A549 (cell line): ENCODE measurements around the gene MZT2A. TPM values are rescaled to one million over a fixed set of nuclear protein-coding genes. Genes with fewer than 3 reads are reported as not detected.
"Not testable (repeated sequence)": the region's sequence is repeated elsewhere in the genome, so short reads cannot be mapped to it uniquely, and the experiment has no call there.

Experiments
- ATAC-seq, 2 experiments: fragments of 200-7000 bp in 1 of 2; fragments of >200 bp in 1 of 2; cut with Nextera tagmentation in 1 of 2; cut with Tn5 transposase in 1 of 2; 3 replicates each; pipeline versions ENCODE4 v1.8.0 to v1.9.1; 2018 to 2020; ENCODE audit warnings: mild to moderate bottlenecking in 1 of 2, moderate library complexity in 1 of 2
- CTCF ChIA-PET: fragments of 300-600 bp; sonication (Branson Sonifier 250); formaldehyde crosslinking; extraction: SDS; loops from one replicate; lab custom pipeline; 2021; ENCODE audit warnings: antibody characterized with exemption, inconsistent platforms; lab: Yijun Ruan, JAX
- POLR2A ChIA-PET: fragments of 350-600 bp; formaldehyde crosslinking; extraction: SDS; loops from one replicate; lab custom pipeline; 2021; ENCODE audit warnings: antibody characterized with exemption, inconsistent platforms; lab: Yijun Ruan, JAX
- DNase-seq, 2 experiments: peaks; one replicate each; pipeline versions ENCODE4 v3.0.0 to v3.0.0-alpha.2; 2011 to 2016; ENCODE audit warnings: low read depth in 1 of 2, low spot score in 1 of 2
- FAIRE-seq: peaks from 2 replicates; lab custom pipeline; 2011; peaks lifted over from hg19 to GRCh38; lab: Jason Lieb, UNC
- H3K27ac ChIP-seq, 2 experiments: fragments of >200 bp; sonication (Bioruptor Twin); formaldehyde crosslinking; 3 replicates each; pipeline ENCODE4 v1.5.1; 2016 to 2017
- H3K4me1 ChIP-seq: fragments of >200 bp; sonication (Bioruptor Twin); formaldehyde crosslinking; 3 replicates; pipeline ENCODE4 v1.6.1; 2016
- H3K4me2 ChIP-seq: fragments of >200 bp; sonication (Bioruptor Twin); formaldehyde crosslinking; 3 replicates; pipeline ENCODE4 v1.6.1; 2016
- H3K4me3 ChIP-seq: fragments of >200 bp; sonication (Bioruptor Twin); formaldehyde crosslinking; 3 replicates; pipeline ENCODE4 v1.5.1; 2016
- H3K9me3 ChIP-seq: fragments of >200 bp; sonication (Bioruptor Twin); formaldehyde crosslinking; 3 replicates; pipeline ENCODE4 v1.6.1; 2016
- CBX2 ChIP-seq: fragments of 200-600 bp; sonication (generic); IDR thresholded peaks from 2 replicates; pipeline ENCODE4 v1.6.1; 2016; ENCODE audit warnings: low read depth, mild to moderate bottlenecking, borderline replicate concordance
- CBX8 ChIP-seq: fragments of 200-600 bp; sonication (generic); IDR thresholded peaks from 2 replicates; pipeline ENCODE4 v1.6.1; 2016
- FOSB ChIP-seq: fragments of 250-450 bp; sonication (Bioruptor Pico); IDR thresholded peaks from 2 replicates; pipeline ENCODE4 v1.5.0; 2020; ENCODE audit warnings: mild to moderate bottlenecking, moderate library complexity
- HES2 ChIP-seq: fragments of >200 bp; sonication (Bioruptor Twin); formaldehyde crosslinking; IDR thresholded peaks from 2 replicates; pipeline ENCODE4 v1.6.1; 2016
- HEYL ChIP-seq: fragments of 250-450 bp; sonication (Bioruptor Pico); IDR thresholded peaks from 2 replicates; pipeline ENCODE4 v1.8.0; 2021; ENCODE audit warnings: mild to moderate bottlenecking, moderate library complexity
- MYC ChIP-seq: IDR thresholded peaks from 2 replicates; pipeline ENCODE4 v1.6.1; 2012; ENCODE audit warnings: mild to moderate bottlenecking, inconsistent platforms, low read length, improper control_type of control experiment, borderline replicate concordance
- NFE2L2 ChIP-seq: fragments of 150-350 bp; conservative IDR thresholded peaks from 2 replicates; pipeline ENCODE4 v1.6.1; 2014; ENCODE audit warnings: low read length
- POLR2A ChIP-seq: IDR thresholded peaks from 2 replicates; pipeline ENCODE4 v1.6.1; 2012; ENCODE audit warnings: mild to moderate bottlenecking, low read length
- POLR2AphosphoS2 ChIP-seq: conservative IDR thresholded peaks from 2 replicates; pipeline ENCODE4 v1.6.1; 2012; ENCODE audit warnings: low read length, improper control_type of control experiment, inconsistent platforms
- RFX5 ChIP-seq: fragments of 450-650 bp; IDR thresholded peaks from 2 replicates; pipeline ENCODE4 v1.7.1; 2014; ENCODE audit warnings: antibody characterized with exemption, mild to moderate bottlenecking, moderate library complexity
- TFCP2L1 ChIP-seq: fragments of 250-450 bp; sonication (Bioruptor Pico); IDR thresholded peaks from 2 replicates; pipeline ENCODE4 v1.5.0; 2021; ENCODE audit warnings: mild to moderate bottlenecking
- ZSCAN20 ChIP-seq: fragments of 250-450 bp; sonication (Bioruptor Pico); IDR thresholded peaks from 2 replicates; pipeline ENCODE4 v1.8.0; 2022; ENCODE audit warnings: mild to moderate bottlenecking, moderate library complexity
- WGBS: methylation state at CpG from one replicate; pipeline ENCODE4 v1.1.6; 2017; ENCODE audit errors: missing lambda C conversion rate; 5-methylcytosine and 5-hydroxymethylcytosine counted together
- polyA plus RNA-seq, 4 experiments: library from polyadenylated mRNA; depleted of rRNA in 3 of 4; stranded (reverse); fragments of >200 nt; fragmentation: RNase III in 1 of 4; extraction: RNeasy Plus Mini Kit Qiagen cat#74134 plus additional on column Dnase treatment in 1 of 4; gene quantifications; 2 replicates in 3 of 4; 3 replicates in 1 of 4; pipeline ENCODE4 v1.2.3, GENCODE V29; 2011 to 2017
- TF ChIP-seq, protein P1 (sequence below): fragments of 250-450 bp; sonication (Bioruptor Pico); IDR thresholded peaks from 2 replicates; pipeline ENCODE4 v1.5.0; 2021; ENCODE audit warnings: mild to moderate bottlenecking, moderate library complexity, borderline replicate concordance
- TF ChIP-seq, protein P2 (sequence below): IDR thresholded peaks from 2 replicates; pipeline ENCODE4 v1.6.1; 2012; ENCODE audit warnings: low read depth, borderline replicate concordance
- TF ChIP-seq, protein P3 (sequence below): fragments of >200 bp; sonication (Bioruptor Twin); formaldehyde crosslinking; IDR thresholded peaks from 3 replicates; pipeline ENCODE4 v1.5.1; 2016

MZT2A gene
- polyA plus RNA-seq, 2 of the 4 experiments (the other 2 are of a cell fraction): 69.2 to 119 TPM

DNA sequence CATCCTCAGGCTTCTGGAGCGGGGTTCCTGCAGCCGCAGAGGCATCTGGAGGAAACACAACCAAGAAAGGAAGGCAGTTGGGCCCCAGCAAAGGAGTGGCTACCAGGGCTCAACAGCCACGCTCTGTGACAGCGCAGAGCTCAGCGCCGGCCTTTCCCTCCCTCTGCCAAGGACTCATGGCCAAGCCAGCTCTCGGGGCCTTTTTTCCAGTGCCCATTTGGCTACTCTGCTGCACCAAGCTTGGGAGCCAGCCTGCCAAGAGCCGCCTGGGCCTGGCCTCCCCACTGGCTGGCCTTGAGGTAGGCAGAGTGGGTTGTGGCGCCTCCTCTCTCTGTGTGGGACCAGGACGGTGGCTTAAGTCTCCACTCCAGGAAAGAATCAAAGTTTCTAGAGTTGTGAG lies 28.3 kb upstream of the MZT2A start (continued):
- no peak for TF ChIP-seq POLR2AphosphoS2
- TF ChIP-seq, protein P1, sequence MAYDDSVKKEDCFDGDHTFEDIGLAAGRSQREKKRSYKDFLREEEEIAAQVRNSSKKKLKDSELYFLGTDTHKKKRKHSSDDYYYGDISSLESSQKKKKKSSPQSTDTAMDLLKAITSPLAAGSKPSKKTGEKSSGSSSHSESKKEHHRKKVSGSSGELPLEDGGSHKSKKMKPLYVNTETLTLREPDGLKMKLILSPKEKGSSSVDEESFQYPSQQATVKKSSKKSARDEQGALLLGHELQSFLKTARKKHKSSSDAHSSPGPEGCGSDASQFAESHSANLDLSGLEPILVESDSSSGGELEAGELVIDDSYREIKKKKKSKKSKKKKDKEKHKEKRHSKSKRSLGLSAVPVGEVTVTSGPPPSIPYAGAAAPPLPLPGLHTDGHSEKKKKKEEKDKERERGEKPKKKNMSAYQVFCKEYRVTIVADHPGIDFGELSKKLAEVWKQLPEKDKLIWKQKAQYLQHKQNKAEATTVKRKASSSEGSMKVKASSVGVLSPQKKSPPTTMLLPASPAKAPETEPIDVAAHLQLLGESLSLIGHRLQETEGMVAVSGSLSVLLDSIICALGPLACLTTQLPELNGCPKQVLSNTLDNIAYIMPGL (CRISPR knock-in tag): no peak

- FAIRE-seq, H3K27ac ChIP-seq, H3K4me3 ChIP-seq, POLR2A ChIA-PET, H3K9me3 ChIP-seq, H3K4me1 ChIP-seq, ATAC-seq, H3K4me2 ChIP-seq, DNase-seq: not testable (repeated sequence)
- CTCF ChIA-PET: interaction anchor here (0.6 kb wide), 1 partner anchor 512 kb away, joined by 3 read pairs; no protein-coding TSS in a partner anchor
- WGBS: 87% methylated on average over 16 of the region's 24 CpGs
Observed at GRCh38 chr2:131519871-131520470, 27.8 kb upstream of the MZT2A start.

DNA sequence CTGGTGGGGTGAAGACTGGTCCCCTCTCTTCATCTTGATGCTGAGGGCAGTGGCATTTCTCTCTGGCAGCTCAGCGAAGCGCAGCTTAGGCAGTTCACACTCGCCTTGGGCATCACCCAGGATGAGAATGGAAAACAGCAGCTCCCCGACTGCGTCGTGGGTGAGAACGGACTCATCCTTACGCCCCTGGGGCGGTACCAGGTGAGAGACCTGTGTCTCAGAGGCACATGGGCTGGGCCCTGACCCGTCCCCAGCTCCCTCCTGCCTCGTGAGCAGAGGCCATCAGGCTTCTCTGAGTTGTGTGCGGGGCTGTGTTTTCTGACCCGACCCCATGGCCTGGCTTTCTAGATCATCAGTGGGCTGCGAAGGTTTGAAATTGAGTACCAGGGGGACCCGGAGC lies 27.3 kb upstream of the MZT2A start:
- DNase-seq: no peak
- H3K4me3 ChIP-seq: no peak overlapping the region
- TF ChIP-seq TFCP2L1 (CRISPR knock-in tag): no peak
- TF ChIP-seq CBX2: no peak
- TF ChIP-seq, protein P2, sequence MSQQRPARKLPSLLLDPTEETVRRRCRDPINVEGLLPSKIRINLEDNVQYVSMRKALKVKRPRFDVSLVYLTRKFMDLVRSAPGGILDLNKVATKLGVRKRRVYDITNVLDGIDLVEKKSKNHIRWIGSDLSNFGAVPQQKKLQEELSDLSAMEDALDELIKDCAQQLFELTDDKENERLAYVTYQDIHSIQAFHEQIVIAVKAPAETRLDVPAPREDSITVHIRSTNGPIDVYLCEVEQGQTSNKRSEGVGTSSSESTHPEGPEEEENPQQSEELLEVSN: no peak
- TF ChIP-seq, all 56 proteins: peak for 0
- Histone ChIP-seq H3K27ac (no peak overlapping the region), H3K4me1 (no peaks in the 10 kb centered on the region), H3K9me3 (no peaks in the 10 kb centered on the region), H3K4me2 (no peak overlapping the region)
- ATAC-seq (no peak), FAIRE-seq (no peak)
- POLR2A ChIA-PET: no interaction called here
- 98% methylated on average over 10 of the region's 15 CpGs for WGBS
- CTCF ChIA-PET: no interaction called here

DNA sequence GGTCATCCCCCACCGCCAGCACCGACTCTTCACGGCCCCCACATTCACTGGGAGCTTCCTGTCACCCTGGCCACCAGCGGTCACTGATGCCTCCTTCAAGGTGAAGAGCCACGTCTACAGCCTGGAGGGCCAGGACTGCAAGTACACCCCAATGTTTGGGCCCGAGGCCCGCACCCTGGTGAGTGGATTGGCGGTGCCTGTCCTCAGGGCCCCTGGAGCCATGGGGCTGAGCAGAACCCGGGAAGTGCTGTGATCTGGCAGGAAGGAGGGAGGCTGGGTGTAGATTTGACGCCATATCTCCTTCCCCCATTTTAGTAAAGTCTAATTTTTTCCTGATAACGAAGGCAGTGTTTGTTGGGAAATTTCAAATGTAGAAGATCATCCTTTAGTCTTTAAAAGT lies 26.3 kb upstream of the MZT2A start:
- 93% methylated on average over 7 of the region's 11 CpGs for WGBS
- H3K4me2 ChIP-seq, H3K27ac ChIP-seq, FAIRE-seq, H3K4me3 ChIP-seq, DNase-seq, POLR2A ChIA-PET, H3K9me3 ChIP-seq, ATAC-seq, CTCF ChIA-PET, H3K4me1 ChIP-seq: not testable (repeated sequence)

GRCh38 chr2:131517856-131518255 lies 25.7 kb upstream of the MZT2A start:
- POLR2A ChIA-PET, H3K9me3 ChIP-seq, FAIRE-seq: not testable (repeated sequence)

GRCh38 chr2:131517106-131517831 lies 25.1 kb upstream of the MZT2A start:
- H3K4me3 ChIP-seq: no peak overlapping the region
- no peaks in the 10 kb centered on the region for H3K9me3 ChIP-seq
- H3K27ac ChIP-seq: no peak overlapping the region
- H3K4me2 ChIP-seq: no peak overlapping the region
- TF ChIP-seq CBX2 (no peak), RFX5 (no peak), MYC (no peak), FOSB (CRISPR knock-in tag) (no peak), CBX8 (no peak), HES2 (no peak), NFE2L2 (no peak), ZSCAN20 (CRISPR knock-in tag) (no peak), POLR2A (no peak), HEYL (no peak), TFCP2L1 (CRISPR knock-in tag) (no peak)
- TF ChIP-seq, protein P3, sequence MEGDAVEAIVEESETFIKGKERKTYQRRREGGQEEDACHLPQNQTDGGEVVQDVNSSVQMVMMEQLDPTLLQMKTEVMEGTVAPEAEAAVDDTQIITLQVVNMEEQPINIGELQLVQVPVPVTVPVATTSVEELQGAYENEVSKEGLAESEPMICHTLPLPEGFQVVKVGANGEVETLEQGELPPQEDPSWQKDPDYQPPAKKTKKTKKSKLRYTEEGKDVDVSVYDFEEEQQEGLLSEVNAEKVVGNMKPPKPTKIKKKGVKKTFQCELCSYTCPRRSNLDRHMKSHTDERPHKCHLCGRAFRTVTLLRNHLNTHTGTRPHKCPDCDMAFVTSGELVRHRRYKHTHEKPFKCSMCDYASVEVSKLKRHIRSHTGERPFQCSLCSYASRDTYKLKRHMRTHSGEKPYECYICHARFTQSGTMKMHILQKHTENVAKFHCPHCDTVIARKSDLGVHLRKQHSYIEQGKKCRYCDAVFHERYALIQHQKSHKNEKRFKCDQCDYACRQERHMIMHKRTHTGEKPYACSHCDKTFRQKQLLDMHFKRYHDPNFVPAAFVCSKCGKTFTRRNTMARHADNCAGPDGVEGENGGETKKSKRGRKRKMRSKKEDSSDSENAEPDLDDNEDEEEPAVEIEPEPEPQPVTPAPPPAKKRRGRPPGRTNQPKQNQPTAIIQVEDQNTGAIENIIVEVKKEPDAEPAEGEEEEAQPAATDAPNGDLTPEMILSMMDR: no peak
- no peak for FAIRE-seq
- ChIA-PET CTCF (no interaction called here), POLR2A (no interaction called here)
- 95% methylated on average over 14 of the region's 17 CpGs for whole genome bisulfite sequencing
- ATAC-seq: no peak
- no peaks in the 10 kb centered on the region for H3K4me1 ChIP-seq
- DNase-seq: no peak

More at GRCh38 chr2:131517856-131518255, 25.7 kb upstream of the MZT2A start:
- H3K27ac ChIP-seq, H3K4me1 ChIP-seq, H3K4me3 ChIP-seq, H3K4me2 ChIP-seq, ATAC-seq, CTCF ChIA-PET, DNase-seq: not testable (repeated sequence)
- 92% methylated on average over 5 of the region's 16 CpGs for WGBS
